RWPE2 (cell line): ENCODE data around the gene PHTF2.

ENCODE experiments used
- ATAC-seq: fragments of 200-7000 bp; cut with Tn5 transposase; 3 replicates; pipeline ENCODE4 v1.9.1; 2021; ENCODE audit warnings: low read depth
- DNase-seq: peaks from one replicate; pipeline ENCODE4 v3.0.0-alpha.2; 2020; ENCODE audit warnings: low spot score
- H3K27ac ChIP-seq: fragments of 450-650 bp; 2 replicates; pipeline ENCODE4 v1.5.1; 2017; ENCODE audit warnings: mild to moderate bottlenecking; ENCODE audit not compliant: poor library complexity, severe bottlenecking
- H3K27me3 ChIP-seq: fragments of 250-450 bp; sonication (Bioruptor Pico); 2 replicates; pipeline ENCODE4 v1.5.1; 2021; ENCODE audit warnings: mild to moderate bottlenecking, moderate library complexity; ENCODE audit not compliant: insufficient read depth, poor library complexity, severe bottlenecking
- H3K36me3 ChIP-seq: fragments of 250-450 bp; sonication (Bioruptor Pico); 2 replicates; pipeline ENCODE4 v1.5.1; 2020; ENCODE audit warnings: low read depth, mild to moderate bottlenecking, moderate library complexity
- H3K4me1 ChIP-seq: fragments of 250-450 bp; sonication (Bioruptor Pico); 2 replicates; pipeline ENCODE4 v1.5.1; 2021; ENCODE audit warnings: mild to moderate bottlenecking, moderate library complexity; ENCODE audit not compliant: insufficient read depth, poor library complexity, severe bottlenecking
- H3K4me3 ChIP-seq: fragments of 250-450 bp; sonication (Bioruptor Pico); 2 replicates; pipeline ENCODE4 v1.5.1; 2021; ENCODE audit warnings: mild to moderate bottlenecking, moderate library complexity; ENCODE audit not compliant: severe bottlenecking
- H3K9me3 ChIP-seq: fragments of 250-450 bp; sonication (Bioruptor Pico); 2 replicates; pipeline ENCODE4 v1.5.1; 2021; ENCODE audit warnings: mild to moderate bottlenecking, moderate library complexity; ENCODE audit not compliant: severe bottlenecking
- CTCF ChIP-seq: fragments of 450-650 bp; IDR thresholded peaks from one replicate; pipeline ENCODE4 v1.5.1; 2017; ENCODE audit warnings: mild to moderate bottlenecking, moderate library complexity; ENCODE audit not compliant: poor library complexity, severe bottlenecking

Gene PHTF2

GRCh38 chr7:78002021-78002420, 203.4 kb downstream of the PHTF2 start:
- Histone ChIP-seq H3K27me3 (no peaks in the 10 kb centered on the region), H3K4me1 (no peaks in the 10 kb centered on the region), H3K27ac (no peak overlapping the region), H3K4me3 (no peak overlapping the region), H3K9me3 (no peaks in the 10 kb centered on the region), H3K36me3 (no peaks in the 10 kb centered on the region)
- TF ChIP-seq CTCF = no peak
- no peak for ATAC-seq
- no peak for DNase-seq

- no peak for TF ChIP-seq CTCF
- no peak for DNase-seq
- no peaks in the 10 kb centered on the region for H3K9me3 ChIP-seq
- H3K27ac ChIP-seq = no peak overlapping the region
- no peak overlapping the region for H3K4me3 ChIP-seq
- ATAC-seq = no peak
- H3K4me1 ChIP-seq = no peaks in the 10 kb centered on the region
- H3K27me3 ChIP-seq = no peaks in the 10 kb centered on the region
- H3K36me3 ChIP-seq = no peaks in the 10 kb centered on the region
These were observed 204.1 kb downstream of the PHTF2 start for GRCh38 chr7:78002715-78003114.

- DNase-seq = no peak
- Histone ChIP-seq H3K4me3 (no peak overlapping the region), H3K36me3 (no peaks in the 10 kb centered on the region), H3K4me1 (no peaks in the 10 kb centered on the region), H3K9me3 (no peaks in the 10 kb centered on the region), H3K27ac (no peak overlapping the region), H3K27me3 (no peaks in the 10 kb centered on the region)
- ATAC-seq = no peak
- no peak for TF ChIP-seq CTCF
These were observed 207.6 kb downstream of the PHTF2 start for GRCh38 chr7:78006063-78006755.
